ENCODE results near the gene HDGFL2.

HDGFL2 gene

GRCh38 chr19:4437103-4437502 lies 35.0 kb upstream of the HDGFL2 start:
- Histone ChIP-seq H3K36me3 (ENCODE audit: control insufficient read depth, low read length) (peaks cover 79% of the 10 kb centered on the region), H3K4me2 (ENCODE audit: low read length) (no peak overlapping the region), H4K20me1 (ENCODE audit: control insufficient read depth, insufficient read depth, low read depth, low read length) (peaks cover 4% of the 10 kb centered on the region; the same call in 1 of the 2 replicates), H3K4me1 (ENCODE audit: control insufficient read depth, low read length) (peaks cover 13% of the 10 kb centered on the region), H3K9me2 (replicated peaks; ENCODE audit: control insufficient read depth, low read length) (no peaks in the 10 kb centered on the region), H3K79me2 (ENCODE audit: control insufficient read depth, low read length) (peaks cover 66% of the 10 kb centered on the region), H3K27me3 (ENCODE audit: control insufficient read depth, low read length) (no peaks in the 10 kb centered on the region), H3K4me3 (ENCODE audit: low read length) (no peak overlapping the region), H3K9me3 (ENCODE audit: control insufficient read depth, insufficient read depth, low read length) (no peaks in the 10 kb centered on the region), H3F3A (ENCODE audit: control insufficient read depth, insufficient read depth) (no peaks in the 10 kb centered on the region), H3K27ac (ENCODE audit: low read depth, low read length) (no peak overlapping the region)
- TF ChIP-seq CTCF (IDR thresholded peaks at IDR 0.05; ENCODE audit: low read depth, low read length, poor library complexity, severe bottlenecking): no peak
- no peak for TF ChIP-seq EZH2phosphoT487 (IDR thresholded peaks at IDR 0.05; ENCODE audit: borderline replicate concordance, low read length)

GRCh38 chr19:4439243-4439642 lies 32.9 kb upstream of the HDGFL2 start:
- no peaks in the 10 kb centered on the region for H3F3A ChIP-seq (ENCODE audit: control insufficient read depth, insufficient read depth)
- peaks cover 4% of the 10 kb centered on the region; the same call in 1 of the 2 replicates for H4K20me1 ChIP-seq (ENCODE audit: control insufficient read depth, insufficient read depth, low read depth, low read length)
- H3K27ac ChIP-seq (ENCODE audit: low read depth, low read length): no peak overlapping the region
- TF ChIP-seq CTCF (IDR thresholded peaks at IDR 0.05; ENCODE audit: low read depth, low read length, poor library complexity, severe bottlenecking) (no peak), EZH2phosphoT487 (IDR thresholded peaks at IDR 0.05; ENCODE audit: borderline replicate concordance, low read length) (no peak)
- no peaks in the 10 kb centered on the region for H3K4me1 ChIP-seq (ENCODE audit: control insufficient read depth, low read length)
- H3K27me3 ChIP-seq (ENCODE audit: control insufficient read depth, low read length): no peaks in the 10 kb centered on the region
- H3K9me3 ChIP-seq (ENCODE audit: control insufficient read depth, insufficient read depth, low read length): no peaks in the 10 kb centered on the region
- no peak overlapping the region for H3K4me3 ChIP-seq (ENCODE audit: low read length)
- H3K9me2 ChIP-seq (replicated peaks; ENCODE audit: control insufficient read depth, low read length): no peaks in the 10 kb centered on the region
- H3K79me2 ChIP-seq (ENCODE audit: control insufficient read depth, low read length): peaks cover 47% of the 10 kb centered on the region
- H3K4me2 ChIP-seq (ENCODE audit: low read length): no peak overlapping the region
- H3K36me3 ChIP-seq (ENCODE audit: control insufficient read depth, low read length): peaks cover 77% of the 10 kb centered on the region

GRCh38 chr19:4441994-4442818 lies 29.9 kb upstream of the HDGFL2 start:
- no peaks in the 10 kb centered on the region for H3K4me1 ChIP-seq (ENCODE audit: control insufficient read depth, low read length)
- H3F3A ChIP-seq (ENCODE audit: control insufficient read depth, insufficient read depth): no peaks in the 10 kb centered on the region
- H3K36me3 ChIP-seq (ENCODE audit: control insufficient read depth, low read length): peaks cover 77% of the 10 kb centered on the region
- no peaks in the 10 kb centered on the region for H3K9me3 ChIP-seq (ENCODE audit: control insufficient read depth, insufficient read depth, low read length)
- H3K79me2 ChIP-seq (ENCODE audit: control insufficient read depth, low read length): peaks cover 21% of the 10 kb centered on the region
- H3K27ac ChIP-seq (ENCODE audit: low read depth, low read length): no peak overlapping the region
- no peaks in the 10 kb centered on the region for H3K9me2 ChIP-seq (replicated peaks; ENCODE audit: control insufficient read depth, low read length)
- H3K4me3 ChIP-seq (ENCODE audit: low read length): no peak overlapping the region
- peaks cover 4% of the 10 kb centered on the region; the same call in 1 of the 2 replicates for H4K20me1 ChIP-seq (ENCODE audit: control insufficient read depth, insufficient read depth, low read depth, low read length)
- TF ChIP-seq CTCF (IDR thresholded peaks at IDR 0.05; ENCODE audit: low read depth, low read length, poor library complexity, severe bottlenecking) (no peak), EZH2phosphoT487 (IDR thresholded peaks at IDR 0.05; ENCODE audit: borderline replicate concordance, low read length) (no peak)
- no peak overlapping the region for H3K4me2 ChIP-seq (ENCODE audit: low read length)
- no peaks in the 10 kb centered on the region for H3K27me3 ChIP-seq (ENCODE audit: control insufficient read depth, low read length)

All from DOHH2 (cell line).